PC-9 (cell line): ENCODE data around the gene CCNE1. TPM values are rescaled to one million over a fixed set of nuclear protein-coding genes. Genes with fewer than 3 reads are reported as not detected.

Source experiments
- BruUV-seq: library from RNA; stranded (reverse); fragments of 400-500 nt; replicated peaks from 2 replicates; lab custom pipeline; 2021; lab: Mats Ljungman, UMichigan
- CTCF ChIA-PET: fragments of 300-600 bp; sonication (Branson Sonifier 250); formaldehyde crosslinking; loops from one replicate; lab custom pipeline; 2022; ENCODE audit warnings: antibody characterized with exemption; lab: Charles Lee
- POLR2A ChIA-PET: fragments of 300-600 bp; sonication (Branson Sonifier 250); formaldehyde crosslinking; loops from one replicate; lab custom pipeline; 2022; ENCODE audit warnings: antibody characterized with exemption; ENCODE audit not compliant: unreplicated experiment; lab: Charles Lee
- DNase-seq, 2 experiments: peaks; one replicate each; pipeline versions ENCODE4 v3.0.0 to v3.0.0-alpha.2; 2015 to 2022; ENCODE audit warnings: mixed read lengths in 1 of 2
- H2AFZ ChIP-seq: fragments of 200-600 bp; sonication (generic); 2 replicates; pipeline ENCODE4 v1.8.1; 2017; ENCODE audit warnings: antibody characterized with exemption
- H3F3A ChIP-seq: fragments of 200-600 bp; sonication (generic); 2 replicates; pipeline ENCODE4 v1.8.1; 2017; ENCODE audit warnings: antibody characterized with exemption, mild to moderate bottlenecking, low read depth; ENCODE audit not compliant: insufficient read depth
- H3K27ac ChIP-seq: fragments of 200-600 bp; sonication (generic); 2 replicates; pipeline ENCODE4 v1.6.1; 2016; ENCODE audit warnings: mixed run types
- H3K27me3 ChIP-seq: fragments of 200-600 bp; sonication (generic); 2 replicates; pipeline ENCODE4 v1.6.1; 2016; ENCODE audit warnings: low read depth, mixed run types; ENCODE audit not compliant: insufficient read depth
- H3K36me3 ChIP-seq: fragments of 200-600 bp; sonication (generic); 2 replicates; pipeline ENCODE4 v1.6.1; 2016; ENCODE audit warnings: low read depth, mixed run types
- H3K4me1 ChIP-seq: fragments of 200-600 bp; sonication (generic); replicated peaks from 2 replicates; pipeline ENCODE4 v1.6.1; 2016; ENCODE audit warnings: mixed run types; ENCODE audit not compliant: insufficient read depth
- H3K4me2 ChIP-seq: fragments of 200-600 bp; sonication (generic); 2 replicates; pipeline ENCODE4 v1.6.1; 2017; ENCODE audit warnings: mixed run types
- H3K4me3 ChIP-seq: fragments of 200-600 bp; sonication (generic); 2 replicates; pipeline ENCODE4 v1.6.1; 2016; ENCODE audit warnings: mixed run types
- H3K79me2 ChIP-seq: fragments of 200-600 bp; sonication (generic); 2 replicates; pipeline ENCODE4 v1.6.1; 2017; ENCODE audit warnings: low read depth, mixed run types
- H3K9me2 ChIP-seq: fragments of 200-600 bp; sonication (generic); 2 replicates; pipeline ENCODE4 v1.8.1; 2017; ENCODE audit warnings: mild to moderate bottlenecking; ENCODE audit not compliant: insufficient read depth
- H3K9me3 ChIP-seq: fragments of 200-600 bp; sonication (generic); 2 replicates; pipeline ENCODE4 v1.8.1; 2016; ENCODE audit warnings: low read depth; ENCODE audit not compliant: insufficient read depth
- H4K20me1 ChIP-seq: fragments of 200-600 bp; sonication (generic); 2 replicates; pipeline ENCODE4 v1.8.1; 2017; ENCODE audit not compliant: insufficient read depth
- EZH2 ChIP-seq: fragments of 200-600 bp; sonication (generic); IDR thresholded peaks from 2 replicates; pipeline ENCODE4 v1.8.0; 2017; ENCODE audit warnings: antibody characterized with exemption, low read depth
- intact Hi-C: fragments of 100-400 bp; cut with micrococcal nuclease; formaldehyde crosslinking; loops from one replicate; pipeline ENCODE4 v1.10.0; 2022; ENCODE audit not compliant: unreplicated experiment
- total RNA-seq: library from RNA; stranded (reverse); gene quantifications from 2 replicates; pipeline ENCODE4 v1.2.3, GENCODE V29; 2021
- TF ChIP-seq, protein P1 (sequence below): fragments of 200-600 bp; sonication (generic); conservative IDR thresholded peaks from 2 replicates; pipeline ENCODE4 v1.6.1; 2017; ENCODE audit warnings: mixed run types, antibody characterized with exemption, mild to moderate bottlenecking, moderate library complexity

The CCNE1 gene
- total RNA-seq, 1 experiment from 2014 or later: 10.6 TPM

DNA sequence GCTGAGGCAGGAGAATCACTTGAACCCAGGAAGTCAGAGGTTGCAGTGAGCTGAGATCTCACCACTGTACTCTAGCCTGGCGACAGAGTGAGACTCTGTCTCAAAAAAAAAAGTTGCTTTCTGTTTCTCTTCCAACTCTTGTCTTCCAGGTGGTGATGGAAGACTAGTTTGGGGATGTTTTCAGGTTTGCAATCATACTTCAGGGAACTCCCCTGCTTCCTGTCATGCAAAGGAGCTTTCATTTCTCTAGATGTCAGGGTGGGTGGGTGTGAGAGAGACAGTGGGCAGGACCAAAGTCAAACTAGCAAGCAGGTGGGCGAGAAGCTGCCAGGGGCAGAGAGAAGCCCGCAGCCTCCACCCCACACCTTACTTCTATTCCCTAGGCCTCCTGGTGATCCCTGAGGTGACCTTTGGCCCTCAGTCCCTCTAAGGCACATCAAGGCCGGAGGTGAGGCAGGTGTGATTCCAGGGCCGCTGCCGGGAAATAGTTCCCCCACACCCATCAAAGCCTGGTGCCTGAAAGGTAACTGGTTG is 25.7 kb downstream of the CCNE1 start:
- DNase-seq: no peak
- no peak overlapping the region for H2AFZ ChIP-seq
- H3K36me3 ChIP-seq: no peaks in the 10 kb centered on the region
- no peak overlapping the region for H3K4me3 ChIP-seq
- peaks cover 55% of the 10 kb centered on the region for H3K4me1 ChIP-seq
- H4K20me1 ChIP-seq: no peaks in the 10 kb centered on the region
- no peaks in the 10 kb centered on the region for H3K79me2 ChIP-seq
- H3K4me2 ChIP-seq: no peak overlapping the region
- POLR2A ChIA-PET: no interaction called here
- peaks cover 41% of the 10 kb centered on the region for H3F3A ChIP-seq
- TF ChIP-seq, protein P1, sequence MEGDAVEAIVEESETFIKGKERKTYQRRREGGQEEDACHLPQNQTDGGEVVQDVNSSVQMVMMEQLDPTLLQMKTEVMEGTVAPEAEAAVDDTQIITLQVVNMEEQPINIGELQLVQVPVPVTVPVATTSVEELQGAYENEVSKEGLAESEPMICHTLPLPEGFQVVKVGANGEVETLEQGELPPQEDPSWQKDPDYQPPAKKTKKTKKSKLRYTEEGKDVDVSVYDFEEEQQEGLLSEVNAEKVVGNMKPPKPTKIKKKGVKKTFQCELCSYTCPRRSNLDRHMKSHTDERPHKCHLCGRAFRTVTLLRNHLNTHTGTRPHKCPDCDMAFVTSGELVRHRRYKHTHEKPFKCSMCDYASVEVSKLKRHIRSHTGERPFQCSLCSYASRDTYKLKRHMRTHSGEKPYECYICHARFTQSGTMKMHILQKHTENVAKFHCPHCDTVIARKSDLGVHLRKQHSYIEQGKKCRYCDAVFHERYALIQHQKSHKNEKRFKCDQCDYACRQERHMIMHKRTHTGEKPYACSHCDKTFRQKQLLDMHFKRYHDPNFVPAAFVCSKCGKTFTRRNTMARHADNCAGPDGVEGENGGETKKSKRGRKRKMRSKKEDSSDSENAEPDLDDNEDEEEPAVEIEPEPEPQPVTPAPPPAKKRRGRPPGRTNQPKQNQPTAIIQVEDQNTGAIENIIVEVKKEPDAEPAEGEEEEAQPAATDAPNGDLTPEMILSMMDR: no peak
- no peak for TF ChIP-seq EZH2
- no peaks in the 10 kb centered on the region for H3K9me2 ChIP-seq
- no TSS peak for BruUV-seq
- intact Hi-C loops: no loop called here
- H3K9me3 ChIP-seq: no peaks in the 10 kb centered on the region
- no peaks in the 10 kb centered on the region for H3K27me3 ChIP-seq
- CTCF ChIA-PET: no interaction called here
- no peak overlapping the region for H3K27ac ChIP-seq

DNA sequence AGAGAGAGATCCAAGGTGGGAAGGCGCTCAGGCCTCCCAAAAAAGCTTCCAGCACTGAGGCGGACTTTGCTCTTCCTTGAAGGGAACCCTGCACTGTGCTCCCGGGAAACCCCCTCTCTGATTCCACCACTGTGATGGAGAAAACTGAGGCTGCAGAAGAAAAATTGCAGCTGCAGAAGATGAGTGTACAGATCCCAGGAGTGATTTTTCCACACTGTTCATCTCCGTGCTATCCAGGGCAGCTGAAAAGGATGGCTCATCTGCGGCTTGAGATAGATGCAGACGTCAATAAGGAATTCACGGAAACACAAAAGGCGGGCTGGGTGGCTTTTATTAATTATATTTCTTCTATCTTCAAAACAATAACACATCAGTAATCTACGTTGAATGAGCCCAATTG is 26.2 kb downstream of the CCNE1 start:
- Histone ChIP-seq H3K4me2 (no peak overlapping the region), H3K9me3 (no peaks in the 10 kb centered on the region), H3K27ac (no peak overlapping the region), H4K20me1 (no peaks in the 10 kb centered on the region), H3K4me1 (peaks cover 52% of the 10 kb centered on the region), H3K9me2 (no peaks in the 10 kb centered on the region), H3K36me3 (no peaks in the 10 kb centered on the region), H2AFZ (no peak overlapping the region), H3K4me3 (no peak overlapping the region), H3K79me2 (no peaks in the 10 kb centered on the region), H3F3A (peaks cover 41% of the 10 kb centered on the region), H3K27me3 (no peaks in the 10 kb centered on the region)
- BruUV-seq: no TSS peak
- TF ChIP-seq, protein P1: no peak
- TF ChIP-seq EZH2: no peak
- POLR2A ChIA-PET: no interaction called here
- DNase-seq: no peak
- intact Hi-C loops: no loop called here
- CTCF ChIA-PET: interaction anchor here (0.6 kb wide), 1 partner anchor 12 kb away, joined by 9 read pairs; no protein-coding TSS in a partner anchor

DNA sequence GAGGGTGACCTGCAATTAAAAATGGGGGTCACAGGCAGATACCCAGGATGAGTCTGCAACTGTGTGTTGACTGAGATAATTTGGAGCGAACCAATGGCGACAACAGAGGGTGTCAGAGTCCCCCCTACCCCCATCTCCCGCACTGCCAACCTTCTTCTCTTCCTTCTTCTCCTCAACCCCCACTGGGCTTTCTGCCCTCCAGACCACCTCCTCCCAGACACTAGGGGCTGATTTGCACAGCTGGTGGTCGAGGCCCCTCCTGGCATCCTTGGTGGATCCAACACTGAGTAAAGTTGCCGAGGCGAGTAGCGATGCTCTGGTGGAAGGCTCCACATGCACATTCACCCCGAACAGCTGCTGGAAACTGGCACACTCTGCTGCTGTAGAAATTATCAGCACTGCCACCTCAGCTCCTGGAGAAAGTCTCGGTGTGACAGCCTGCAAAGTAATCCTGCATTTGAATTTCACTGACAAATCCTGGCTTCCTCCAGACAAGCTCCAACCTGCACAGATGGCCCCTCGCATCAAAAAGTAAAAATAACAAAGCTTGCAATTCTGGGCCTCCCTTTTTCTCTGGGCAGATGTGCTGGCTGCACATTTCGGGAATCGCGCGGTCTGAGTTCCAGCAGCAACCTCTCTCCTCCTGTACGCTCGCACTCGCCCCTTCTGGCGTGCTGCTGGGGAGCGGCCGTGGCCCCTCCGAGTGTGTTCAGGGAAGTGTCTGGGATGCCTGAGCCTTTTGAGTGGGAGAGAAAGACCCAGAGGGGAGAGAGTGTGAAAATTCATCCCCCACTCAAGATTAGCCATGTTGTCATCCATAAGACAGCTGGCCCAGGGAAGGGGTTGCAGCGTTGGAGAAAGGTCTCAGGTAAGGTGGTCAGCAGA is 28.5 kb downstream of the CCNE1 start:
- no peak for DNase-seq
- peaks cover 32% of the 10 kb centered on the region for H3F3A ChIP-seq
- H3K4me1 ChIP-seq: peaks cover 30% of the 10 kb centered on the region
- no peaks in the 10 kb centered on the region for H3K79me2 ChIP-seq
- no peaks in the 10 kb centered on the region for H3K9me2 ChIP-seq
- H3K4me2 ChIP-seq: peak overlapping the region; percentile 66
- CTCF ChIA-PET: no interaction called here
- H3K4me3 ChIP-seq: no peak overlapping the region
- no TSS peak for BruUV-seq
- H3K27me3 ChIP-seq: no peaks in the 10 kb centered on the region
- H4K20me1 ChIP-seq: no peaks in the 10 kb centered on the region
- POLR2A ChIA-PET: no interaction called here
- H3K27ac ChIP-seq: peak overlapping the region; percentile 82
- intact Hi-C loops: no loop called here
- H3K9me3 ChIP-seq: no peaks in the 10 kb centered on the region
- no peak overlapping the region for H2AFZ ChIP-seq
- TF ChIP-seq, protein P1: no peak
- TF ChIP-seq EZH2: no peak
- no peaks in the 10 kb centered on the region for H3K36me3 ChIP-seq
